ENCODE measurements around the gene PRDM15. TPM values are rescaled to one million over a fixed set of nuclear protein-coding genes. Genes with fewer than 3 reads are reported as not detected.

The PRDM15 gene
- total RNA-seq, 2 donors from 2014 or later, result 12.9 to 22.1 TPM

DNA sequence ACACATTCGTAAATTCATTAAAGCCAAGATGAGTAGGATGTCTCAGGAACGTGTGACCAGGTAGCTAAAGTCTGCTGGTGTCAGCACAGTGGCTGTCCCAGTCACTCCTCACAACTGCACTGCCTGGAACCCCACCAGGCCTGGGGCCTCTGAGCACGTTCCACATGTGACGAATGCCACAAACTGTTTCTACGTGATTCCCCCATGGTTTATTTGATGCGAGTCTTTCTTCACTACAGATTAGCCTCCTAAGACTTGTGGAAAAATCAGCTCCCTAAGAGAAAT lies 33.2 kb downstream of the PRDM15 start:
- Mint-ChIP-seq H3K9me3 (peaks cover 3% of the 10 kb centered on the region), H3K4me1 (ENCODE audit: low read depth in 2 of 2) (peaks cover 0 to 6% of the 10 kb centered on the region in 2 donors), H3K27ac (no peak overlapping the region), H3K36me3 (peaks cover 5% of the 10 kb centered on the region), H3K4me3 (no peak overlapping the region), H3K27me3 (no peaks in the 10 kb centered on the region)
- DNase-seq (ENCODE audit: low spot score) (no peak), ATAC-seq (no peak)

DNA sequence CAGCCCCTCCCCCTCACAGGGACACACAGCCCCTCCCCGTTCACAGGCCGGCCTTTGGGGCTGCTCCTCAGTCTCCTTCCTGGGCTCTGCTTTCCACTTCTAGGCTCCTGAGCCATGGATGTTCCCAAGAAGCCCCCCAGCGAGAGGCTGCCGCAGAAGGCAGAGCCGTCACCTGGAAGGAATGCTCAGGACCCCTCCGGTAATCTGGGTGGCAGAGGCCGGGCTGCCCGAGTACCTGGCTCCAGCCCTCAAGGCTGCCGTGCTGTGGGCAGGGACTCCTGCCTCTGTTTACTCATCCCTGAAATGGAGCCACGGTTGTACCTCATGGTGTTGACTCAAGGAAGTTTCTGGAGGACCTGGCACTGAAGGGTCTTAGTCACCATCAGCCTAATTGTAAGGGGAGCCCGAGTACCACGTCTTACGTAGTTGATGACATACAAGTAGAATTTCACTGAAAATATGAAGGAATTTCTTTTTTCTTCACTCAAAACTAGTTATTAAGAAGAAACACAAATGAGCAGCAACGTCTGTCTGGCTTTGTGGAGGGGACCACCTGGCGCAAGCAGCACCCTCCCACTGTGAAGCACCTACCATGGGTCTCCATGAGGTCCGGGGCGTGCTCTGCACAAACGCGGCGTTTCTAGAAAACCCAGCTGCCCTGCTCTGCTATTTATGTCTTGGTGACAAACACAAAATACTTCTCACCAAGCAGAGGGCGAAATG lies 33.7 kb downstream of the PRDM15 start:
- no peak overlapping the region for H3K4me3 Mint-ChIP-seq
- no peak overlapping the region for H3K27ac Mint-ChIP-seq
- H3K27me3 Mint-ChIP-seq, result no peaks in the 10 kb centered on the region
- H3K4me1 Mint-ChIP-seq (ENCODE audit: low read depth in 2 of 2), result peaks cover 0 to 2% of the 10 kb centered on the region in 2 donors
- peaks cover 6% of the 10 kb centered on the region for H3K9me3 Mint-ChIP-seq
- DNase-seq (ENCODE audit: low spot score), result no peak
- peaks cover 10% of the 10 kb centered on the region for H3K36me3 Mint-ChIP-seq
- no peak for ATAC-seq

DNA sequence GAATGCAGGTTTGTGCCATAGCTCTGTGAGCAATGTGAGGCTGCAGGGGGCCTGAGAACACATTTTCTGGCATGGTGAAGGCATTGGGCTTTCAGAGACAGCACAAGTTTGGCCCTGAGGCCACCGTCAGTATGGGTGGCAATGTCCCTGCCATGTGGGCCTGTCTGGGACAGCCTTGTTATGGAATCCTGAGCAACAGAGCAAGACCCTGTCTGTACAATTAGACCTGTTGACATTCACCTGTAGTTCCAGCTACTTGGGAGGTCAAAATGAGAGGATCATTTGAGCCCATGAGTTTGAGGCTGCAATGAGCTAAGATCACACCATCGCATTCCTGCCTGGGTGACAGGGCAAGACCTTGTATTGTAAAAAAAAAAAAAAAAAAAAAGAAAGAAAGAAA lies 35.6 kb downstream of the PRDM15 start:
- H3K36me3 Mint-ChIP-seq, result peaks cover 14% of the 10 kb centered on the region
- DNase-seq (ENCODE audit: low spot score), result no peak
- H3K27me3 Mint-ChIP-seq, result no peaks in the 10 kb centered on the region
- H3K4me1 Mint-ChIP-seq (ENCODE audit: low read depth in 2 of 2), result peaks cover 0 to 2% of the 10 kb centered on the region in 2 donors
- no peak overlapping the region for H3K4me3 Mint-ChIP-seq
- H3K27ac Mint-ChIP-seq, result no peak overlapping the region
- H3K9me3 Mint-ChIP-seq, result peaks cover 6% of the 10 kb centered on the region
- ATAC-seq, result no peak

DNA sequence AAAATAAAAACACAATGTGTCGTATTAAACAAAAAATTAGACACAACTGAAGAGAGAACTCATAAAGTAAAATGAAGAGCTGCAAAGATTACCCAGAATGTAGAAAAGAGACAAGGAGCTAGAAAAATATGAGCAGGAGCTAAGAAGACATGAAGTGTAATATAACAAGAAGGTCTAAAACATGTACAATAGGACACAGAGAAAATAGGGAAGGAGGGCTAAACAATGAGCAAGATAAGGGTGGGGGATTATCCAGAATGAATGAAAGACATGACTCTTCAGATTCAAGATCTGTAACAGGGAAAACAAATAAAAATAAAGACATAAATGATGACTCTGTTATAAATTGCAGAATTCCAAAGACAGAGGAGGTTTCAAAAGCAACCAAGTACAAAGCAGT lies 38.3 kb downstream of the PRDM15 start:
- Mint-ChIP-seq H3K9me3 (peaks cover 6% of the 10 kb centered on the region), H3K4me3 (no peak overlapping the region), H3K36me3 (peaks cover 14% of the 10 kb centered on the region), H3K27me3 (no peaks in the 10 kb centered on the region), H3K4me1 (ENCODE audit: low read depth in 2 of 2) (peaks cover 0 to 2% of the 10 kb centered on the region in 2 donors), H3K27ac (no peak overlapping the region)
- ATAC-seq (no peak), DNase-seq (ENCODE audit: low spot score) (no peak)

DNA sequence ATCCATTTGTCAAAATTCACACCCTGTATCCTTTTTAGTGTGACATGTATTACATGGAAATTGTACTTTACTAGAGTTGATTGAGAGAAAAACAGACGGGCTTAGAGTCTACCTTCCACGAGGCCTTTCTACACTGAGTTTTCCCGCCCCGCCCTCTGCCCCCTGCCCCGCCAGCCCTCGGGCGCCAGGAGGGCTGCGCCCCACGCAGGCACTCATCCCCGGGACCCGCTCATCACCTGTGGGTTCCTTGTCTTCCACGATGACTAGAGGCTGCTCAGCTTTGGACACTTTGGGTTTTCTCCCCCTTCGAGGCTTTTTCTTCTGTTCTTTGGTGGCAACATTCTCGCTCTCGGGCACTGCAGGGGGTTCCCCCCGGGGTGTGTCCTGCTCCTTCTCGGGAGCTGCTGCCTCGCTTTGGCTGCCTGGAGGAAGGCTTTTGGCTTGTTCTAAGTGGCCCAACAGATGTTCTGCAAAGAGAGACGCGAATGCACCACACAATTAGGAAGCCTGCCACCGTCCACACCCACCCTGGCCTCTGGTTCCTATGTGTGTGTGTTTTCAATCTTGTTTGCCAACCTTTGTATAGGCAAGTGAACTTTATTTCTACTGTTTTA lies 39.6 kb downstream of the PRDM15 start:
- Mint-ChIP-seq H3K4me3 (no peak overlapping the region), H3K4me1 (ENCODE audit: low read depth in 2 of 2) (peaks cover 0 to 2% of the 10 kb centered on the region in 2 donors), H3K9me3 (peaks cover 6% of the 10 kb centered on the region), H3K36me3 (peaks cover 14% of the 10 kb centered on the region), H3K27ac (no peak overlapping the region), H3K27me3 (no peaks in the 10 kb centered on the region)
- DNase-seq (ENCODE audit: low spot score) (no peak), ATAC-seq (no peak)

DNA sequence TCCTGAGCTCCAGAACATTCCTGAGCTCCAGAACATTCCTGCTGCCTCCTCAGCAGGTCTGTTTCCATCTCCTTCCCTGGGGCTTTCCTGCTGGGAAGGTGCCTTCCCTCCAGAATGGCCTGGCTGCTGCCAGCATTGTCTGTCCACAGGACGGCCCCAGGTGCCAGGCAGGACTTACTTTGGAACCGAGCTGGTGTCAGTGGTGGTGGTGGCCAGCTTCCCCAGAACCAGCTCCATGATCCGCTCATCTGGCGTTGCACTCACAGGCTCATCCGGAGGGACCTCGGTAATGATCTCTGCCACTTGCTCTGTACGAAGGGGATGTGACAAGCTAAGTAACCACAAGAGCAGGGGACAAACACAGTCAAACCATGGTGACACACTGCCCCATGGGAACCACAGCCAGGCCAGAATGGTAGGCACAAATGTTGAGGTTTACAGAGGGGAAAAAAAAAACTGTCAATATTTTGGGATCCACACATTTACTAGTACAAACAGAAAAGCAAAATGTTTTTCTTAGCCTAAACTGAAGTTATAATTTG lies 41.3 kb downstream of the PRDM15 start:
- ATAC-seq, result no peak
- no peak for DNase-seq (ENCODE audit: low spot score)
- Mint-ChIP-seq H3K36me3 (peaks cover 14% of the 10 kb centered on the region), H3K4me3 (no peak overlapping the region), H3K9me3 (peaks cover 6% of the 10 kb centered on the region), H3K27ac (no peak overlapping the region), H3K4me1 (ENCODE audit: low read depth in 2 of 2) (no peaks in the 10 kb centered on the region), H3K27me3 (no peaks in the 10 kb centered on the region)

DNA sequence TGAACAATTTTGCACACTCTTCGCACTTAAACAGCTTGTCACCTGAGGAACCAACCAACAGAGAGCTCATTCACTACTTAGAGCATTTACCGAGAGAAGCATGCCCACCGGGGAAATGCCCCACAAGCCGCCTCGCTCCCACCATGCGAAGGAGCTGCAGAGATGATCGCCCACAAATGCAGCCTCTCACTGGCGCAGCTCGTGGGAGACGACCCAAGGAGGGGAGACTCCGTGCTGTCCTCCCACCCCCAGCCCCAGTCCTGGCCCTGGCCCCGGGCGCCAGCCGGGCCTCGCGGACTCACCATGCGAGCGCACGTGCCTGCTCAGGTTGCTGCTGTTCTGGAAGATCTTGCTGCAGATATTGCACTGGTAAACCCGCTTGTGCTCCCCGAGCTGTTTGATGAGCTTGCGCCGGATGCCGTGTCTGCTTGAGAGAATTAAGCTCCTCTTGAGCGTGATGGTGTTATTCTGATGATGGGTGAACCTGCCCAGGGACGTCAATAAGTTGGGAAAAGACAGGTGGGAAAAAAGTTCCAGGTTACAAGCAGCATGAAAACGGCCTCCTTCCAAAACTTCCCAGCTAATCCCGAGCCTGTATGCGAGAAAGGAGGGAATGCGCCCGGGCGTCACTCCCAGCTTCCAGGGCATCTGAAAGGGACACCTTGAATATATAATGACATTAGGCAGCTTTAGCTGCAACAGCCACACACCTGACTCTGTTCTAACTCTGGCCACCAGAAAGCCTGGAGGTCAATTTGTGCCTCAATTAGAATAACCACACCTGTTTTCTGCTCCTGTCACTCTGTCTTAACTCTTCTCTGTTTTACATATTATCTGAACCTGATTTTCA lies 42.8 kb downstream of the PRDM15 start:
- Mint-ChIP-seq H3K4me3 (no peak overlapping the region), H3K36me3 (peaks cover 13% of the 10 kb centered on the region), H3K27me3 (no peaks in the 10 kb centered on the region), H3K9me3 (peaks cover 6% of the 10 kb centered on the region), H3K27ac (no peak overlapping the region), H3K4me1 (ENCODE audit: low read depth in 2 of 2) (no peaks in the 10 kb centered on the region)
- ATAC-seq (no peak), DNase-seq (ENCODE audit: low spot score) (no peak)

DNA sequence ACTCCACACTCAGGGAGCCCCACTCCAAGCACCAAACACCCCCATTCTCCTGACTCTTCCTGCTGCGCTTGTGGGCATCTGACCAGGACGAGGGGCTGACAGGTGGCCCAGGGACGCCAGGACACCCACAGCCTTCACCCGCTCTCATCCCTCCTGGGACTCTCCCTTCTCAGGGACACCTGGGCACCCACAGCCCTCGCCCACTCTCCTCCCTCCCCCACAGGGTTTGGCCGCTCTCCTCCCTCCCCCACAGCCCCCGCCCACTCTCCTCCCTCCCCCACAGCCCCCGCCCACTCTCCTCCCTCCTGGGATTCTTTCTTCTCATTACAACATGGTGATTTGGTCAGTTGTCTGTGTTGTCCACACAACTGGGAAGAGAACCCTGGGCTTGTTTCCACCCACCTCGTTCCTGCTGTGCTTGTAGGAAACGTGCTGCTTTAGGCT lies 43.4 kb downstream of the PRDM15 start:
- H3K4me3 Mint-ChIP-seq, result no peak overlapping the region
- no peaks in the 10 kb centered on the region for H3K4me1 Mint-ChIP-seq (ENCODE audit: low read depth in 2 of 2)
- no peaks in the 10 kb centered on the region for H3K27me3 Mint-ChIP-seq
- peaks cover 7% of the 10 kb centered on the region for H3K36me3 Mint-ChIP-seq
- H3K27ac Mint-ChIP-seq, result no peak overlapping the region
- H3K9me3 Mint-ChIP-seq, result peaks cover under 1% of the 10 kb centered on the region
- DNase-seq (ENCODE audit: low spot score) (no peak), ATAC-seq (no peak)

DNA sequence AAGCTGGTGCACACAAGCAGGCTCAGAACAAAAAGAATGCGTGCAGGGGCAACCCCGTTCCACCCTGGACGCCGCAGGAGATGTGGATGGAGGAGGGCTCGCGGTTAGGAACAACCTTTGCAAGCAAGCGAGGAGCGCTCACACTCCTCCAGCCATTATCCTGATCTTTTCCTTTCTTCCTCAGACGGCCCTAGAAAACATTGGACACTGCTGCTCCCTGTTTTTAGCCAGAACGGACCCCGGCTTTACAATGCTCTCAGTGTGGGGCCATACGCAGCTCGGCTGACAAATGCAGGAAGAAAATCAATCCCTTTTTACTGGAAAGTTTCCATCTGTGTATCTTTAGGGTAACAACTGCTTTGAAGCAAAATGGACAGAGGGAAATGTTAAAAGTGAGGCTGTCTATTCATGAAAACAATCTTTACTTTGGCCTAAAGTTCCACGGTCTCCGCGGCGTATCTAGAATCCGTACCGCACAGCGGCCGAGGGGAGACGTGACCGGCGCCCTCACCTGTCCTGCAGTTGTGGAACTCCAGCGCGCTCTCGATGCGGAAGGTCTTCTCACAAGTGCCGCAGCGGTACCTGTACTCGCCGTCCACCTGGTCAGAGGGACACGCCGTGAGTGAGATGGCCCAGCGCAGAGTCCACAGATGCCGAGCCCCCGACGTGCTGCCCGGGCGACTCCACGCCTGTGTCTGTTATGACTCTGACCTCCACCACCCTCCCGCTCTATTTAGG lies 44.0 kb downstream of the PRDM15 start:
- DNase-seq (ENCODE audit: low spot score), result no peak
- Mint-ChIP-seq H3K27me3 (no peaks in the 10 kb centered on the region), H3K27ac (no peak overlapping the region), H3K9me3 (no peaks in the 10 kb centered on the region), H3K4me1 (ENCODE audit: low read depth in 2 of 2) (no peaks in the 10 kb centered on the region), H3K4me3 (no peak overlapping the region), H3K36me3 (peaks cover under 1% of the 10 kb centered on the region)
- no peak for ATAC-seq

DNA sequence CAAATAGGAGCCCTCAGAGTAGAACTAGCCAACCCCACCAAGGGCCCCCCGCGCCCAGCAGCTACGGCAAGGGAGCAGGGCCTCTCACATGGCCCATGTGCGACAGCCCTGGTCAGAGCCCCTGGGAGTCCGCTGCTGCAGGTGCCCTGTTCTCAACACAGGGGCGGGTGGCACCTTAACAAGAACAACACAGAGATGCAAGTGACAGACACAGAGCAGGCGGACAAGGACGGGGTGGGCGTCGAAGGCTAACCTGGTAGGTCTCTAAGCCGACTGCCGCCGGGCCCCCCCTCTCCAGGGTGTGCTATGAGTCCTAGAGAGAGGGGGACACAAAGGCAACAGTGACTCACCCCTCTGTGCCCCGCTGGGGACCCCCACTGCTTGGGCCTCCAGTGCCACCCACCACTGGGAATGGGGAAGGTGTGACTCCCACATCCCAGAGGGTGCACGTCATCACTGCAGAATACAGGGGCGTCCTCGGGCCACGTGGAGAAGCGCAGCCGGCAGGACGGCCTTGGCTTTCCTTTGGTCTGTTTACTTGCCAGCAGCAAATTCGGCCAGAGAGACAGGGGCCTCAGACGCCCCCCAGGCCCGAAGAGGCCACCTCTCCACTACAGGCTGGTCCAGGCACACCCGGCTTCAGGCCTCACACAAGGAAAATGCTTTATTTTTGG lies 44.8 kb downstream of the PRDM15 start:
- H3K27ac Mint-ChIP-seq, result no peak overlapping the region
- no peak for ATAC-seq
- H3K4me1 Mint-ChIP-seq (ENCODE audit: low read depth in 2 of 2), result no peaks in the 10 kb centered on the region
- H3K27me3 Mint-ChIP-seq, result no peaks in the 10 kb centered on the region
- H3K36me3 Mint-ChIP-seq, result no peaks in the 10 kb centered on the region
- no peak overlapping the region for H3K4me3 Mint-ChIP-seq
- no peak for DNase-seq (ENCODE audit: low spot score)
- H3K9me3 Mint-ChIP-seq, result no peaks in the 10 kb centered on the region

DNA sequence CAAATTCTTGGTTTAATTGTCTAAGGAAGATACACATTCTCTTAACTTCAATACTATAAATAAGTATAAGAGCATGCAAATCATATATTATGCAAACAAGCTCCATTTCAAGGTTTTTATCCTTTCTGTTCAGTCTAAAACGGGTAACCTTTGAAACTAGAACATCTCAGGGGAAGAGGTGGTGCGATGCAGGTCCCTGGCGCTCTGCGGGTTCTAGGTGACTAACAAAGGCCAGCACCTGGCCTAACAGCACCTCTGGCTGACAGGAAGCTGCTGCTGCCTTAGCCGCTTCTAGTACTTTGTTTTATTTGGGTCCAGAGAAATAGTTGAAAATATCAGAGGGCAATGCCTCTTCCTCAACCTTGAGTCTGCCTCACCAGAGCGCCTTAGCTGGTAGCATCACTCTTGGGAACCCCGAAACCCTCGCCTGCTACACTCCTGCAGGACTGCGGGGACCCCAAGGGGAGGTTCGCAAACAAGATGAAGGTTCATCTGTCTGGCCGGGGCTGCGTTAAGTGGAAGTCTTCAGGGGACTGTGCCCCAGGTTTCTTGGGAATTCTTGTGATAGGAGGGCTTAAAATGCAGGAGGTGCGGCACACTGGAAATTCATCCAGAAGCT lies 45.5 kb downstream of the PRDM15 start:
- ATAC-seq (no peak), DNase-seq (ENCODE audit: low spot score) (no peak)
- Mint-ChIP-seq H3K36me3 (no peaks in the 10 kb centered on the region), H3K4me3 (no peak overlapping the region), H3K4me1 (ENCODE audit: low read depth in 2 of 2) (no peaks in the 10 kb centered on the region), H3K9me3 (no peaks in the 10 kb centered on the region), H3K27me3 (no peaks in the 10 kb centered on the region), H3K27ac (no peak overlapping the region)

DNA sequence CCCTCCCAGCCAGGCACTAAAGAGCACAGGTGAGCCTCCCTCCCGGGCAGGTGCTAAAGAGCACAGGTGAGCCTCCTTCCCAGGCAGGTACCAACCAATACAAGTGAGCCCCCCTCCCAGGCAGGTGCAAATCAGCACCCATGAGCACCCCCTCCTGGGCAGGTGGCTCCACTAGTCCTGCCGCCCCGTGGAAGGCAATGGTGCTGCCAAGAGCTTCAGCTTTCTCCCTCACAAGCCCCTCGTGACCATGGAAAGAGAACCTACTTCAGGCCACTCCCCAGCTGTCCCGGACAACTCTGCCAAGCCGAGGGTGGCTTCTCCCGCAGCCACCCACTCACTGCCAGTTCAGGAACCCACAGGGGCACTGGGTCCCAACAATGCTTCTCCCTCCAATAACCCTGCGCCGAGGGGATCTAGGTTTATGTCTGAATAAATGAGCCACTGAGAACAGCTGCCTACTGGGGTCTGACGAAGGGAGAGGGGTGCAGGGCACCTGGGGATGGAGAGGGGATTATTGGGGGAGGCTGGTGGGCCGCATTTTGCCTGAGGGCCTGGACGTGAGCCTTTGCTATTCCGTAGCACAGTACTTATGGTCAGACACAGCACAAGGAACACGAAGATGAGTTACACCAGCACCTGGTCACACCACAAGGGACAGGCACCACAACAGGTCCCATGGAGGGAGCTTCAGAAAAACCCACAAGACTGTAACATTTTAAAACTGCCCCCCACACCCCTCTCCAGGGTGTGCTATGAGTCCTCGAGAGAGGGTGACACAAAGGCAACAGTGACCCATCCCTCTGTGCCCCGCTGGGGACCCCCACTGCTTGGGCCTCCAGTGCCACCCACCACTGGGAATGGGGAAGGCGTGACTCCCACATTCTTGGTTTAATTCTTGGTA lies 46.3 kb downstream of the PRDM15 start:
- H3K4me3 Mint-ChIP-seq, result no peak overlapping the region

More for the DNA sequence above, 46.3 kb downstream of the PRDM15 start:
- Mint-ChIP-seq H3K9me3 (no peaks in the 10 kb centered on the region), H3K27ac (no peak overlapping the region), H3K27me3 (no peaks in the 10 kb centered on the region), H3K4me1 (ENCODE audit: low read depth in 2 of 2) (no peaks in the 10 kb centered on the region), H3K36me3 (no peaks in the 10 kb centered on the region)
- DNase-seq (ENCODE audit: low spot score) (no peak), ATAC-seq (no peak)

All from natural killer cell treated with Interleukin-12 subunit alpha and Interleukin-12 subunit beta and Interleukin-15 and Interleukin-18, amount 100 ng/mL, for 72 hours (primary cell).